Measurements from ENCODE around the gene ZNF280B. TPM values are rescaled to one million over a fixed set of nuclear protein-coding genes. Genes with fewer than 3 reads are reported as not detected.

Gene ZNF280B
- total RNA-seq, 2 donors from 2014 or later: 0.33 to 1.0 TPM

- intact Hi-C loops (cut with DNase I): no loop called here
- TF ChIP-seq POLR2A (IDR thresholded peaks at IDR 0.05): no peak
- no peak for TF ChIP-seq CTCF (IDR thresholded peaks at IDR 0.05)
- ATAC-seq (no peak), DNase-seq (no peak)
- no peaks in the 10 kb centered on the region for H3K4me1 ChIP-seq
- H3K4me3 ChIP-seq: no peak overlapping the region
- WGBS, 2 donors: 85 to 86% methylated on average over 5 of the region's 5 CpGs
- no peaks in the 10 kb centered on the region for H3K36me3 ChIP-seq (replicated peaks in 1 of 2; ENCODE audit: insufficient read depth in 1 of 2, low read depth in 2 of 2)
- H3K27me3 ChIP-seq: no peaks in the 10 kb centered on the region
- no peaks in the 10 kb centered on the region for H3K9me3 ChIP-seq
- no peak overlapping the region for H3K27ac ChIP-seq
Observed at GRCh38 chr22:22488736-22489135, 19.8 kb downstream of the ZNF280B start.

DNA sequence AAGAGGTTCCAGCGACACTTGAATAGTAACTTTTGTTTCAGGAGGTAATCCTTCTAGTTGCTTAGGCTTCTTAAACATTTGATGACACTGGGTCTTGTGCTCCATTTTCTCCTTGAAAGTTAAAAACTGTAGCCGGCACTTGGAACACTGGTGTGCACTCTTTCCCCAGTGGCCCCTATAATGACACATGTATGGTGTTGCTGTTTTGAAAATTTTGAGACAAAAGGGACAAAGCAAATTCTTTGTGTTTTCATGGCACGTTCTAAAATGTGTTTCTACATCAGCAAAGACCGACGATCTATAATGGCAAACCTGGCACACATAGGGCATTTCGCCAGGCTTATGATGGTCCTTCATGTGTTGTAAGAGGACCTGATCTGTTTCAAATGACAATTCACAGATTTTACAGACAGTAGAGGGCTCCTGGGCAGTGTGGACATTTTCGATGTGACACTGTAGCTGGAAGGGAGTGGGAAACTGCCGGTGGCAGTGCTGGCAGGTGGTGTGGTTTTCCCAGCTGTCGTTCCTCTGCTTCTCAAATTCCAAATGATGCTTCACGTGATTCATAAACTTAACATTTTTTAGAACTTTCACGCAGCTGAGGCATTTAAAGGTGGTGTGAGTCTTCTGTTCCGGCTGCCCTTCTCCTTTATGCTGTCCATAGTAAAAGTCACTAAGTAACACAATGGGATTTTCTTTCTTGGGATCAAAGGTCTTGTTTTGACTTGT is 20.5 kb downstream of the ZNF280B start:
- Histone ChIP-seq H3K27ac (no peak overlapping the region), H3K4me3 (no peak overlapping the region), H3K36me3 (replicated peaks in 1 of 2; ENCODE audit: insufficient read depth in 1 of 2, low read depth in 2 of 2) (no peaks in the 10 kb centered on the region), H3K9me3 (no peaks in the 10 kb centered on the region), H3K27me3 (no peaks in the 10 kb centered on the region), H3K4me1 (no peaks in the 10 kb centered on the region)
- intact Hi-C loops (cut with DNase I): no loop called here
- ATAC-seq: no peak
- TF ChIP-seq CTCF (IDR thresholded peaks at IDR 0.05): no peak
- TF ChIP-seq POLR2A (IDR thresholded peaks at IDR 0.05): no peak
- DNase-seq: no peak
- WGBS, 2 donors: 86 to 90% methylated on average over 12 of the region's 12 CpGs

- WGBS, 2 donors: 93% methylated on average over 6 of the region's 6 CpGs
- no peak overlapping the region for H3K4me3 ChIP-seq
- H3K36me3 ChIP-seq (replicated peaks in 1 of 2; ENCODE audit: insufficient read depth in 1 of 2, low read depth in 2 of 2): no peaks in the 10 kb centered on the region
- no peak for DNase-seq
- no peaks in the 10 kb centered on the region for H3K27me3 ChIP-seq
- no peaks in the 10 kb centered on the region for H3K4me1 ChIP-seq
- ATAC-seq: no peak
- no peak for TF ChIP-seq POLR2A (IDR thresholded peaks at IDR 0.05)
- TF ChIP-seq CTCF (IDR thresholded peaks at IDR 0.05): no peak
- no peaks in the 10 kb centered on the region for H3K9me3 ChIP-seq
- intact Hi-C loops (cut with DNase I): no loop called here
- H3K27ac ChIP-seq: no peak overlapping the region
Observed at GRCh38 chr22:22487059-22487458, 21.5 kb downstream of the ZNF280B start.

DNA sequence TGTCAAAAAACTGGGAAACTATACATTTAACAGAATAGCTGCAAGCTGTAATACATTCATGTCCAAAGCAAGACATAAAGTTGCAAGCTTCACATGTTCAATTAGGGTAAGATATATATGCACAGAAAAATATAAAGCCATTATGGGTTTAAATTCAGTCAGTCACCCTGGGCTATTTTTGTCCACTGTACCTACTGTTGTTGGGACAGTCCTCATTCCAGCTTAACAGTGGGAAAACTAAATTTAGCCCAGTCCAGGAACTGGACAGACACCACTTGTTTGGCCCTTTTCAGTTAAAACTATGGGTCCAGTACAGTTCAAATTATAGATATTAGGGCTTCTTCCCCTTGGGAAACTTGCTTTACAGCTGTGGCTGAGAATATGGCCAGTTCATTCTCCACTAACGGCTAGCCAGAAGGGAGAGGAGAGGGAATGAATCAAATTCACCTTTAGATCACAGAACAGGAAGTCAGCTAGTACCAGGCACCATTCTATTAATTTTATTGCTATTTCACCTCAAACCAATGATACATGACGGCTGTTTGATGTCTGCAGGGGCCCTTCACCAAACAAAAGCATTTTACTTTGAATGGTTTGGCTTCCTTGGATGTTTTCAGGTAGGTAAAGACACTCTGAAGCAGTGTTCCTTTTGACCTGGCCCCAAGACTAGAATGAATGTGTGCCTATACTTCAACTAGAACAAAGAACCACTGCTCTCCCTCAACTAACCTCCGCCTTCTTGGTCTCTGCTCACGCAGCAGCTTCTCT is 22.2 kb downstream of the ZNF280B start:
- H3K36me3 ChIP-seq (replicated peaks in 1 of 2; ENCODE audit: insufficient read depth in 1 of 2, low read depth in 2 of 2): no peaks in the 10 kb centered on the region
- H3K9me3 ChIP-seq: no peaks in the 10 kb centered on the region
- H3K27me3 ChIP-seq: no peaks in the 10 kb centered on the region
- intact Hi-C loops (cut with DNase I): no loop called here
- no peak for TF ChIP-seq CTCF (IDR thresholded peaks at IDR 0.05)
- TF ChIP-seq POLR2A (IDR thresholded peaks at IDR 0.05): no peak
- 90 to 99% methylated on average over 4 of the region's 4 CpGs for WGBS, 2 donors
- no peak for ATAC-seq
- no peak for DNase-seq
- H3K27ac ChIP-seq: no peak overlapping the region
- no peak overlapping the region for H3K4me3 ChIP-seq
- H3K4me1 ChIP-seq: no peaks in the 10 kb centered on the region
